IMR-90 (cell line): ENCODE data around the gene CYTH2. TPM values are rescaled to one million over a fixed set of nuclear protein-coding genes. Genes with fewer than 3 reads are reported as not detected.

Source experiments
- ATAC-seq: fragments of 200-7000 bp; cut with Tn5 transposase; 2 replicates; pipeline ENCODE4 v1.9.1; 2020; ENCODE audit warnings: low read depth, mild to moderate bottlenecking, moderate library complexity
- BruUV-seq: library from RNA; stranded (reverse); fragments of 400-500 nt; replicated peaks from 2 replicates; lab custom pipeline; 2021; lab: Mats Ljungman, UMichigan
- CTCF ChIA-PET: fragments of 300-600 bp; formaldehyde crosslinking; extraction: SDS; loops from one replicate; lab custom pipeline; 2021; ENCODE audit warnings: antibody characterized with exemption; lab: Yijun Ruan, JAX
- POLR2A ChIA-PET: fragments of 300-600 bp; sonication (Branson Sonifier 250); formaldehyde crosslinking; loops from one replicate; lab custom pipeline; 2022; ENCODE audit warnings: antibody characterized with exemption; ENCODE audit not compliant: unreplicated experiment; lab: Charles Lee
- DNase-seq: peaks from one replicate; pipeline ENCODE4 v3.0.0; 2013
- H2AFZ ChIP-seq: replicated peaks from 2 replicates; pipeline ENCODE3; 2013; ENCODE audit warnings: low read length, mild to moderate bottlenecking; ENCODE audit not compliant: poor library complexity
- H2AK5ac ChIP-seq: 2 replicates; pipeline ENCODE4 v1.6.1; 2013; ENCODE audit warnings: low read depth, low read length, inconsistent platforms
- H2AK9ac ChIP-seq: replicated peaks from 2 replicates; pipeline ENCODE3; 2013; ENCODE audit warnings: mild to moderate bottlenecking, low read depth, low read length, moderate library complexity; ENCODE audit not compliant: poor library complexity
- H2BK120ac ChIP-seq: 2 replicates; pipeline ENCODE4 v1.6.1; 2013; ENCODE audit warnings: low read depth, low read length, inconsistent platforms
- H2BK15ac ChIP-seq: 3 replicates; pipeline ENCODE4 v1.6.1; 2013; ENCODE audit warnings: low read depth, low read length, inconsistent platforms
- H2BK20ac ChIP-seq: 2 replicates; pipeline ENCODE4 v1.6.1; 2013; ENCODE audit warnings: low read depth, mild to moderate bottlenecking, inconsistent platforms, low read length, moderate library complexity
- H2BK5ac ChIP-seq: 2 replicates; pipeline ENCODE4 v1.6.1; 2013; ENCODE audit warnings: mild to moderate bottlenecking, low read depth, low read length, inconsistent platforms; ENCODE audit not compliant: poor library complexity, severe bottlenecking
- H3K14ac ChIP-seq: replicated peaks from 2 replicates; pipeline ENCODE4 v1.6.1; 2013; ENCODE audit warnings: low read depth, low read length, inconsistent platforms
- H3K18ac ChIP-seq: 2 replicates; pipeline ENCODE4 v1.6.1; 2013; ENCODE audit warnings: low read depth, low read length, control low read depth
- H3K23ac ChIP-seq: 2 replicates; pipeline ENCODE4 v1.6.1; 2013; ENCODE audit warnings: low read depth, low read length, inconsistent platforms
- H3K27ac ChIP-seq: 2 replicates; pipeline ENCODE4 v1.5.1; 2013; ENCODE audit warnings: mild to moderate bottlenecking, control low read depth, low read length; ENCODE audit not compliant: insufficient read depth
- H3K27me3 ChIP-seq: 2 replicates; pipeline ENCODE4 v1.6.1; 2013; ENCODE audit warnings: low read length; ENCODE audit not compliant: control insufficient read depth, insufficient read depth
- H3K36me3 ChIP-seq: 2 replicates; pipeline ENCODE4 v1.6.1; 2013; ENCODE audit warnings: low read length, mixed read lengths; ENCODE audit not compliant: control insufficient read depth, insufficient read depth
- H3K4ac ChIP-seq: 2 replicates; pipeline ENCODE4 v1.6.1; 2013; ENCODE audit warnings: low read depth, low read length, inconsistent platforms
- H3K4me1 ChIP-seq: 2 replicates; pipeline ENCODE4 v1.6.1; 2013; ENCODE audit warnings: low read length, mixed read lengths; ENCODE audit not compliant: control insufficient read depth, insufficient read depth
- H3K4me2 ChIP-seq: 2 replicates; pipeline ENCODE4 v1.6.1; 2013; ENCODE audit warnings: low read depth, mild to moderate bottlenecking, control low read depth, low read length, moderate library complexity
- H3K4me3 ChIP-seq: 2 replicates; pipeline ENCODE4 v1.5.1; 2013; ENCODE audit warnings: low read depth, mild to moderate bottlenecking, control low read depth, low read length, moderate library complexity; ENCODE audit not compliant: insufficient read depth
- H3K56ac ChIP-seq: 2 replicates; pipeline ENCODE4 v1.6.1; 2013; ENCODE audit warnings: low read length, inconsistent platforms; ENCODE audit not compliant: insufficient read depth; ENCODE audit errors: extremely low read depth
- H3K79me1 ChIP-seq, 2 experiments: 2 replicates each; pipeline ENCODE4 v1.6.1; 2013; ENCODE audit warnings: low read length in 2 of 2, inconsistent platforms in 1 of 2, low read depth in 1 of 2
- H3K9ac ChIP-seq: 2 replicates; pipeline ENCODE4 v1.6.1; 2013; ENCODE audit warnings: low read depth, low read length, control low read depth
- H3K9me1 ChIP-seq: 2 replicates; pipeline ENCODE4 v1.6.1; 2013; ENCODE audit warnings: low read length, inconsistent platforms; ENCODE audit not compliant: insufficient read depth
- H3K9me3 ChIP-seq: 2 replicates; pipeline ENCODE4 v1.6.1; 2013; ENCODE audit warnings: low read length; ENCODE audit not compliant: control insufficient read depth, insufficient read depth
- H4K20me1 ChIP-seq: 2 replicates; pipeline ENCODE4 v1.6.1; 2013; ENCODE audit warnings: low read length, inconsistent platforms; ENCODE audit not compliant: insufficient read depth
- H4K5ac ChIP-seq: 2 replicates; pipeline ENCODE4 v1.6.1; 2013; ENCODE audit warnings: mild to moderate bottlenecking, low read depth, low read length, control low read depth
- H4K8ac ChIP-seq, 2 experiments: 2 replicates each; pipeline ENCODE4 v1.6.1; 2013; ENCODE audit warnings: low read depth in 2 of 2, low read length in 2 of 2, control low read depth in 1 of 2, inconsistent platforms in 1 of 2
- H4K91ac ChIP-seq: 2 replicates; pipeline ENCODE4 v1.6.1; 2013; ENCODE audit warnings: low read depth, low read length, inconsistent platforms; ENCODE audit not compliant: insufficient read depth
- BHLHE40 ChIP-seq: fragments of 150-350 bp; IDR thresholded peaks from 2 replicates; pipeline ENCODE4 v1.6.1; 2016; ENCODE audit warnings: mild to moderate bottlenecking, low read depth, low read length
- CEBPB ChIP-seq: IDR thresholded peaks from 2 replicates; pipeline ENCODE4 v1.6.1; 2012; ENCODE audit warnings: low read depth, low read length, improper control_type of control experiment
- CHD1 ChIP-seq: IDR thresholded peaks from 2 replicates; pipeline ENCODE4 v1.6.1; 2012; ENCODE audit warnings: low read depth, low read length, improper control_type of control experiment
- CTCF ChIP-seq: conservative IDR thresholded peaks from 2 replicates; pipeline ENCODE4 v1.5.1; 2012; ENCODE audit warnings: mild to moderate bottlenecking, low read depth, low read length, improper control_type of control experiment
- ELK1 ChIP-seq: fragments of 150-350 bp; IDR thresholded peaks from 2 replicates; pipeline ENCODE4 v1.6.1; 2016; ENCODE audit warnings: low read depth, mild to moderate bottlenecking, low read length, moderate library complexity, borderline replicate concordance
- FOS ChIP-seq: fragments of 150-350 bp; IDR thresholded peaks from 2 replicates; pipeline ENCODE4 v1.6.1; 2016; ENCODE audit warnings: low read depth, low read length
- MAFK ChIP-seq: IDR thresholded peaks from 2 replicates; pipeline ENCODE4 v1.6.1; 2012; ENCODE audit warnings: low read depth, low read length, improper control_type of control experiment
- MAZ ChIP-seq: IDR thresholded peaks from 2 replicates; pipeline ENCODE4 v1.6.1; 2012; ENCODE audit warnings: low read depth, mild to moderate bottlenecking, low read length, improper control_type of control experiment, moderate library complexity, borderline replicate concordance
- MXI1 ChIP-seq: IDR thresholded peaks from 2 replicates; pipeline ENCODE4 v1.6.1; 2012; ENCODE audit warnings: low read depth, mild to moderate bottlenecking, low read length, moderate library complexity, borderline replicate concordance
- NFE2L2 ChIP-seq: fragments of 150-350 bp; IDR thresholded peaks from 2 replicates; pipeline ENCODE4 v1.6.1; 2016; ENCODE audit warnings: low read depth, mild to moderate bottlenecking, low read length
- POLR2A ChIP-seq: IDR thresholded peaks from 2 replicates; pipeline ENCODE4 v1.6.1; 2012; ENCODE audit warnings: mild to moderate bottlenecking, low read depth, low read length
- RAD21 ChIP-seq: IDR thresholded peaks from 2 replicates; pipeline ENCODE4 v1.6.1; 2012; ENCODE audit warnings: low read length, improper control_type of control experiment
- RCOR1 ChIP-seq: IDR thresholded peaks from 2 replicates; pipeline ENCODE4 v1.6.1; 2012; ENCODE audit warnings: mild to moderate bottlenecking, low read length, improper control_type of control experiment; ENCODE audit not compliant: insufficient replicate concordance
- RFX5 ChIP-seq: IDR thresholded peaks from 2 replicates; pipeline ENCODE4 v1.8.0; 2012; ENCODE audit warnings: low read depth, mild to moderate bottlenecking, low read length, moderate library complexity
- SMC3 ChIP-seq: fragments of 150-350 bp; IDR thresholded peaks from 2 replicates; pipeline ENCODE4 v1.6.1; 2016; ENCODE audit warnings: low read depth, mild to moderate bottlenecking, antibody characterized with exemption, low read length, moderate library complexity
- WGBS, 2 experiments: methylation state at CpG; one replicate each; pipeline versions ENCODE4 v1.1.5 to v1.1.7; 2013; ENCODE audit warnings: missing lambda C conversion rate in 2 of 2; ENCODE audit not compliant: insufficient read length in 1 of 2; ENCODE audit errors: extremely low coverage in 2 of 2; 5-methylcytosine and 5-hydroxymethylcytosine counted together
- dilution Hi-C: fragments of 300-500 bp; cut with HindIII; formaldehyde crosslinking; loops from one replicate; pipeline ENCODE4 v1.14.3; 2018; ENCODE audit warnings: low sequenced_read_pairs; ENCODE audit not compliant: unreplicated experiment
- in situ Hi-C: fragments of 300-500 bp; cut with MboI; formaldehyde crosslinking; loops from 3 replicates; pipeline ENCODE4 v1.14.3; 2019; ENCODE audit warnings: low sequenced_read_pairs, inconsistent platforms, mixed read lengths
- intact Hi-C: fragments of 100-400 bp; cut with micrococcal nuclease; formaldehyde crosslinking; loops from 2 replicates; pipeline ENCODE4 v1.10.0; 2022
- polyA plus RNA-seq, 3 experiments: library from polyadenylated mRNA; depleted of rRNA; stranded (reverse); fragments of >200 nt; gene quantifications; 2 replicates each; pipeline ENCODE4 v1.2.3, GENCODE V29; 2012; ENCODE audit warnings: low replicate concordance in 1 of 3
- total RNA-seq: library from RNA; depleted of rRNA; stranded (reverse); fragments of >200 nt; gene quantifications from 2 replicates; pipeline ENCODE4 v1.2.3, GENCODE V29; 2012
- TF ChIP-seq, protein P1 (sequence below): fragments of 150-350 bp; IDR thresholded peaks from 2 replicates; pipeline ENCODE4 v1.6.1; 2017; ENCODE audit warnings: mild to moderate bottlenecking, antibody characterized with exemption, low read length, low read depth

CYTH2 gene
- total and polyA plus RNA-seq, 2 of the 4 experiments (the other 2 are of a cell fraction) = 35.8 to 62.0 TPM

- no peak overlapping the region for H2AK9ac ChIP-seq
- H3K27me3 ChIP-seq = peaks cover 4% of the 10 kb centered on the region
- CTCF ChIA-PET = no interaction called here
- no peak overlapping the region for H2BK20ac ChIP-seq
- no peak overlapping the region for H3K14ac ChIP-seq
- no peak for TF ChIP-seq RAD21
- TF ChIP-seq CEBPB = no peak
- no peak for TF ChIP-seq ELK1
- TF ChIP-seq SMC3 = no peak
- no peak for TF ChIP-seq MXI1
- TF ChIP-seq, protein P1, sequence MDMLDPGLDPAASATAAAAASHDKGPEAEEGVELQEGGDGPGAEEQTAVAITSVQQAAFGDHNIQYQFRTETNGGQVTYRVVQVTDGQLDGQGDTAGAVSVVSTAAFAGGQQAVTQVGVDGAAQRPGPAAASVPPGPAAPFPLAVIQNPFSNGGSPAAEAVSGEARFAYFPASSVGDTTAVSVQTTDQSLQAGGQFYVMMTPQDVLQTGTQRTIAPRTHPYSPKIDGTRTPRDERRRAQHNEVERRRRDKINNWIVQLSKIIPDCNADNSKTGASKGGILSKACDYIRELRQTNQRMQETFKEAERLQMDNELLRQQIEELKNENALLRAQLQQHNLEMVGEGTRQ = no peak
- TF ChIP-seq CTCF = no peak
- TF ChIP-seq BHLHE40 = no peak
- TF ChIP-seq CHD1 = no peak
- TF ChIP-seq MAFK = no peak
- TF ChIP-seq NFE2L2 = no peak
- no peak for TF ChIP-seq POLR2A
- TF ChIP-seq MAZ = no peak
- no peak for TF ChIP-seq FOS
- TF ChIP-seq RCOR1 = no peak
- TF ChIP-seq RFX5 = no peak
- no peak overlapping the region for H3K9ac ChIP-seq
- peaks cover 15% of the 10 kb centered on the region for H3K9me3 ChIP-seq
- no peak overlapping the region for H2AK5ac ChIP-seq
- WGBS, 2 experiments = 70% methylated on average over 2 of the region's 4 CpGs; no CpG with 5 or more reads in 1 of the 2 experiments
- no peaks in the 10 kb centered on the region for H3K36me3 ChIP-seq
- ATAC-seq (no peak), DNase-seq (no peak)
- no peak overlapping the region for H3K27ac ChIP-seq
- H3K18ac ChIP-seq = no peak overlapping the region
- no peak overlapping the region for H3K56ac ChIP-seq
- in situ Hi-C loops (no loop called here), dilution Hi-C loops (no loop called here), intact Hi-C loops (no loop called here)
- H3K4me1 ChIP-seq = no peaks in the 10 kb centered on the region
- no peak overlapping the region for H3K23ac ChIP-seq
- no peaks in the 10 kb centered on the region for H3K79me1 ChIP-seq
- no peak overlapping the region for H4K91ac ChIP-seq
- H3K9me1 ChIP-seq = no peaks in the 10 kb centered on the region
- no peaks in the 10 kb centered on the region for H4K20me1 ChIP-seq
- no peak overlapping the region for H4K5ac ChIP-seq
- H3K4me3 ChIP-seq = no peak overlapping the region
- no peak overlapping the region for H4K8ac ChIP-seq
- no peak overlapping the region for H2AFZ ChIP-seq
- POLR2A ChIA-PET = no interaction called here
- BruUV-seq = no TSS peak
- no peak overlapping the region for H2BK5ac ChIP-seq
- no peak overlapping the region for H3K4me2 ChIP-seq
- no peak overlapping the region for H3K4ac ChIP-seq
- no peak overlapping the region for H2BK15ac ChIP-seq
- H2BK120ac ChIP-seq = no peak overlapping the region
Measured at GRCh38 chr19:48529156-48529555, 60.0 kb downstream of the CYTH2 start.
